DMS 273 (cell line): Measurements from ENCODE around the gene RAD51AP1.
"Not testable (repeated sequence)": the region's sequence is repeated elsewhere in the genome, so short reads cannot be mapped to it uniquely, and the experiment has no call there.

Experiments
- DNase-seq: peaks from one replicate; lab custom pipeline; 2025; ENCODE audit not compliant: unreplicated experiment; lab: John Stamatoyannopoulos, UW

Gene RAD51AP1, protein sequence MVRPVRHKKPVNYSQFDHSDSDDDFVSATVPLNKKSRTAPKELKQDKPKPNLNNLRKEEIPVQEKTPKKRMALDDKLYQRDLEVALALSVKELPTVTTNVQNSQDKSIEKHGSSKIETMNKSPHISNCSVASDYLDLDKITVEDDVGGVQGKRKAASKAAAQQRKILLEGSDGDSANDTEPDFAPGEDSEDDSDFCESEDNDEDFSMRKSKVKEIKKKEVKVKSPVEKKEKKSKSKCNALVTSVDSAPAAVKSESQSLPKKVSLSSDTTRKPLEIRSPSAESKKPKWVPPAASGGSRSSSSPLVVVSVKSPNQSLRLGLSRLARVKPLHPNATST

DNA sequence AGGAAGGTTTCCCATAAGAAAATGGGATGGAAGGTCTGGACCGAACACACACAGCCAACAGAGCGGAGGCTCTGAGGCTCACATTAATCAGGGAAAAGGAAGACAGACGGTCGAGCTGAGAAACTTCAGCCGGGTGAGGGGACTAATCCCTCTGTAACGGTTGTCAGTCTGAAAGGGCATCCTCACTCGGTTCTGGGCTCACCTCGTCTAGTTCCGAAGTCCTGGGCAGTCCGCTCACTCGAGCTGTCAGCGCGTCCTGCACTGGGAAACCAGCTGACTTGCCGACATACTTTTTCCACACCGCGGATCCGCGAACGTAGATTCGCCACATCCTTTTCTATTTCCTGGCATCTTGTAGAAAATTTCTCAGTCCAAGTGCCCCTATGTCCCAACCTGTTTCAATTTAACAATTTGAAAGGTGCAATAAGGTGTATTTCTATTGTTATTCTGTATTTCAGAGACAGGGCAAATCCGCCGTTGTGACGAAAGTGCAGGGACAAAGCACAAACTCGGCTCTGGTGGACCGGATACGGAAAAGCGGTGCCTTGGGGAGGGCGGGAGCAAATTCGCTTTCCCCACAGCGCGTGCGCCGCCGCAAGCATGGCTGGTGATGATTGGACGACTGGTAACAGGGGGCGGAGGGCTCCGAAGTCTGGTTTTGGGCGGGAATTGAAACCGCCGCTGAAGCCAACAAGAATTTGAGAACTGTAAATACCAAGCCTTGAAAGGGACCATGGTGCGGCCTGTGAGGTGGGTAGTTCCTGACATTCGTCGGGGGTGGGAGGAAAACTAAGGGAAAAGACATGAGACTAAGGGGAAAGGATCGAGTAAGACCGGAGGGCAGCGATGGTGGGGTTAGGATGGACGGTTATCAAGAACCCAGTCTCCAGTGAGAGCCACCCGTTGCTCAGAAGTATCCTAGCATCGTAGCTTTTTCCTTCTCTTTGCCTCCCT lies at the start of gene RAD51AP1:
RAD51AP1 (plus strand) TSS at position 684 of the 954 bp plus-strand sequence; CDS start at position 734, 50 bp downstream.
- DNase-seq: peak; percentile 95

- DNase-seq: no peak
Observed at GRCh38 chr12:4489556-4489955, 49.1 kb upstream of the RAD51AP1 start.

DNA sequence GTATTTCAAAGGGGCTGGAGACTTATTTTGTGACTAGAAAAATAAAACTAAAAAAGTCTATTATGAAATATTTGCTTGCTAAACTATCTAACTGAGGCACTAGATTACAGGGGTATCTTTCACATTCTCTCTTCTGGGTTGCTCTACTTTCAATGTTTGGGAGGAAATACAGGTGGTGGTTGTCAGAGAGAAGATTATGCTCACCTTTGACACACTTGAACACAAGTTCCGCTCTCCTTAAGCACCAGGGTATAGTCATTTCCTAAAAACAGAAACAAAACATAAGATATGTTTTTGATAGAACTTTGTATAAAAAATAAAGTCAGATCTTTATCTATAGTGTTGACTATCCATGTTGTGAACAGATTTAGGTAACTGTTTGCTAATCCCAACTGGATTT lies 47.7 kb upstream of the RAD51AP1 start:
- DNase-seq: no peak

- no peak for DNase-seq
Observed at GRCh38 chr12:4496145-4496838, 42.4 kb upstream of the RAD51AP1 start.

- no peak for DNase-seq
Observed at GRCh38 chr12:4499186-4499585, 39.5 kb upstream of the RAD51AP1 start.

- DNase-seq: no peak
Observed at GRCh38 chr12:4505376-4505986, 33.2 kb upstream of the RAD51AP1 start.

DNA sequence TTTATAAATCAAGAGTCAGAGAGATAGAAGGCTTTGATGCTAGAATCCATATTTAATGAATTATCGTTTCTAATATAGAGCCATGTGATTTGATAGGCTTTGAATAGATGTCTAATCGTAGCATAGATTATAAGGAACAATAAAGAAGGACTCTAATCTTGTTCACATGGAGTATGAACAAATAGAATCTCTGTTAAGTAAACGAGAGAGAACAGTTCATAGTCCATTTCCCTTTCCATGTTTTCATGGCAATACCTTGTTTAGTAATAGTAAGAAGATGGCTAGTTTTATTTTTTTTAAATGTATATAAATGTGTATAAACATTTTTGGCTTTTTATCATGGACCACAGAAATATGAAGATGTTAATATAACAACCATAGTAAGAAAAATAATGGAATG lies 32.3 kb upstream of the RAD51AP1 start:
- no peak for DNase-seq

DNA sequence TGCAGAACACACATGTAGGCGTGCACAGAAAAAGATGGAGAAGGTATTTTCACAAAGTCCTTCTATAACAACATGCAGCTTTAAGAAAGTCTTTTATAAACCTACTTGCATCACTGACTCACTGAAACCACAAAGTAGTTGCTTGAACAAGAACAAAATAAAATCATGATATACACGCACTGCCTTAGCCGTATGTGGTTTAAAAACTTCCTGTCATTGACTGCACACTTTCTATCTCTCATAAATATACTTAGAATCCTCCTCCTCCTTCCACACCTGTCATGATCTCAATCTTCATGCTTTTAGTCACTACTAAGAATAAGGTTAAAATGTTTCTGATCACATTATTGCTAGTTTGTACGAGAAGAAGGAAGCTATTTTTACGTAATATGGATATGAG lies 31.8 kb upstream of the RAD51AP1 start:
- no peak for DNase-seq

DNA sequence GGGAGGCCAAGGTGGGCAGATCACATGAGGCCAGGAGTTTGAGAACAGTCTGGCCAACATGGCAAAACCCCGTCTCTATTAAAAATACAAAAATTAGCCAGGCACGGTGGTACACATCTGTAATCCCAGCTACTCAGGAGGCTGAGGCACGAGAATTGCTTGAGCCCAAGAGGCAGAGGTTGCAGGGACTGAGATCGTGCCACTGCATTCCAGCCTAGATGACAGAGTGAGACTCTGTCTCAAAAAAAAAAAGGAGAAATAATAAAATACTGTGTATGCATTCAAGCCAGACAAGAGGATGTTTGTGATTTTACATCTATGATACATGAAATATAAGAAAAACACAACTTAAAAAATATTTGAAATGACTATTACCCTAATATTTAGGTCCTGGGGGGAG lies 30.2 kb upstream of the RAD51AP1 start:
- DNase-seq: not testable (repeated sequence)

GRCh38 chr12:4509269-4509668 lies 29.4 kb upstream of the RAD51AP1 start:
- not testable (repeated sequence) for DNase-seq

DNA sequence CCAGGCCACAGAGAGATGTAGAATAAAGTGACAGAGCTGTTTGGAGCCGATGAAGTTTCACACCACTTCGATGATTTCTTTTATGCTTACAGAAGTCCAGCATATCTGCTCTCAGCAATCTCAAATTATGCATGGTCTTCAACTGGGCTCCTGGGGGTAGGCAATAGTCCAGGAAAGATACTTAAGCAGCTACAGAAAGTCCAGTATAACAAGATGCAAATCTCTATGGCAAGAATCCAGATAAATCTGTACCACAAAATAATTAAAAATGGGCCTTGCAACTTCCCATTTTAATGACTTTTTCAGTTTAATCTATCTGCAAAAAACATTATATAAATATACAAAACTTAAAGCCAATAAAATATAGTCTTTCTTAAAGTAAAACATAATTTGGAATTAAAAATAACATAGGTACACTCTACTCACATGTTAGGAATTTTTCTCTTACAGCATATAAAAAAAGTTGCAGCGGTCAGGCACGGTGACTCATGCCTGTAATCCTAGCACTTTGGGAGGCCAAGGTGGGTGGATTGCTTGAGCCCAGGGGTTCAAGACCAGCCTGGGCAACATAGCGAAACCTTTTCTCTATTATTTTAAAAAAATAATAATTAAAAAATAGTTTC lies 20.5 kb upstream of the RAD51AP1 start:
- DNase-seq: no peak

GRCh38 chr12:4523443-4523842 lies 15.2 kb upstream of the RAD51AP1 start:
- not testable (repeated sequence) for DNase-seq

DNA sequence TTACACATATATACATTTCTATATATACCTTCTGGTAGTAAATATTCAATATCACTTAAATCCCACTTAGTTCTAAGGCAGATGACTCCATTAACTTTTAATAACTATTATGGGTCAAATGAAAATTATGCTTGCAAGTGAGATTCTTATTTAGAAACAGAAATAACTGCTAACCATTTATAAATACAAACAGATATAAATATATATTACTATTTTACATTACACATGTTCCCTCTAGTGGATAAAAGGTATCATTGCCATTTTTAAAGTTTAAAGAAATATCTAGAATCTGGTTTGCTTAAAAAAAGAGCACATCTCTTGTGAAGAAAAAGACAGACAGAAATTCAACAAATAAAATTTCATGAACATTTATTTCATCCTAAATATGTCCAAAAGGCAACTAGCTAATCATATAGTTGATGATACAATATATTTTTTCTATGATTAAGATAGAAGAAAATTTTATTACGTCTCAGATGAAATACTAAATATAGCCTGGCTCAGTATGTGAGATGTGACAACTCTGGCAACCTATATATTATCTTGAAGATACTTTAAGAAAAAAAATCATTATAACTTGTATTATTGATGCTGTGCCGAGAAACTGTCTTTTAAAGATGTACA lies 11.7 kb upstream of the RAD51AP1 start:
- DNase-seq: peak; percentile 3

DNA sequence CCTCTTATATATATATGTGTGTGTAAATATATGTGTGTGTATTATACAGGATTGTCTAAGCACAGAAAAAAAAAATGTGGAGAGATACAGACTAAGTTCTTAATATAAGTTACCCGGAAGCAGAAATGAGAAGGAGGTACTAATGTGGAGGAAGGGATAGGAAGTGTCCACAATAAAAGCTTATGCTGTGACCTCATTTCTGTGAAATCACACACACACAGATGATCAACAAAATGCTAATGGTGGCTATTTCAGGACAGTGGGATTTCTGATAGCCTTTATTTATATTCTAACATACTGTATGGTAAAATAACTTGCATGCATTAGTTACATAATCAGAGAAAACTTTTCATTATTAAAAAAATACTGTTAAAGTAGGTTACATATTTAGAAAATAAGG lies 8.5 kb upstream of the RAD51AP1 start:
- no peak for DNase-seq

- no peak for DNase-seq
Observed at GRCh38 chr12:4530982-4531586, 7.6 kb upstream of the RAD51AP1 start.

DNA sequence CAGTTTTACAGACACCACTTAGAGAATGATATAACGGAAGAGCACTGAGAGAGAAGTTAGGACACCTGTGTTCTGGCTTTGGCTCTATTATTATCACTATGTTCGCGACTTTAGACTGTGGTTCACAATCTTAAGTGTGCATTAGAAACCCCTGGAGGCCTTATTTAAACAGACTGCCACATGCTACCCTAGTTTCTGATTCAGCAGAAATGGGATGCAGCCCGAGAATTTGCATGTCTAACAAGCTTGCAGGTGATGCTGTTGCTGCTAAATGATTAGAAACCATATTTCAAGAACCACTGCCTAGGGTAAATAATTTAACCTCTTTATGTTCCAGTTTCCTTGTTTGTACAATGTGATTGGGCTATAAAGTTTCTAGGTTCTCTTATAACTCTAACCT lies 3.6 kb upstream of the RAD51AP1 start:
- DNase-seq: no peak

DNA sequence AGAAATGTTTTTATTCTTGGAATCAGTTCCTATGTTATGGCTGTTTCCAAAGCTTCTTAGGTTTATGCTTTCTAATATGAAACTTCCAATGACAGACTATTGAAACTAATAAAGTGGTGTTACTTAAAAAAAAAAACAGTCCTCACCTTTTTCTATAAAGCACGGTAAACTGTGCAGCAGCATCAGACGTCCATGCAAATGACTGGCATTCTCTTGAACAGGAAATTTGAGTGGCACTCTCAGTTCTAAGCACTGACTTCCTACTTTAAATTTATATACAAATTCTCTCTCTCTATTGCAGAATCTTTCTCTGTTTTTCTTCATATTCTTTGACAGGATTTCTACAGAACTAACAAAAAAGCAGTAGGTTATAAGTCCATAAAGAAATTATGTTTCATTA lies 2.8 kb upstream of the RAD51AP1 start:
- DNase-seq: no peak

DNA sequence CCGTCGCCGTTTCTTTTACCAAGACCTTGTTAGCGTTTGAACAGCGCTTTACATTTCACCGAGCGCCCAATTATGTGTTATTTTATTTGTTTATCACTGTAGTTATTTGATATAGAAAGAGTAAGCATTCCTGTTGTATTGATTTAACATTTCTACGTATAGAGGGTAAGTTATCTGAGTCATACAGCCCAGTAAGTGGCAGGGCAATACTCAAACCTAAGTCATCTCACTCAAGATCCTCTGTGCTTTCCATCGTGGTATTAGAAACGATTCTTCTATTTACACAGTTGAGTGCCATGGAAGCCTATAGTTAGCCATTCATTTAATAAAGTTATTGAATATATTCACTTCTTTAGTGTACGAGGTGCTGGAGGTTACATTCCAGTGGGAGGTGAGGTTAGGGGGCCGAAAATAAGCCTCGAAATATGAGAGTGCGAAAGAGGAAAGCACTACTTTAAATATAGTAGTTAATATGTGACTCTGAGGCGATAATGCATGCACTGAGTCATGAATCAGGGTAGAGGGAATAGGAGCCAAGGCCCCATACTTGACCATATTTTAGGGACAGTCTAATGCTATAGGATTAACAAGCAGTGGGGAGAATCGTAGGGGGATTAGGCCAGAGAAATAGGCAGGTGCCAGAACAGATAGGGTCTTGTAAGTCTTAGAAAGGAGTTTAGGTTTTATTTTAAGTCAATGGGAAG lies 629 bp downstream of the RAD51AP1 start:
- no peak for DNase-seq

GRCh38 chr12:4540170-4540569 lies 1.5 kb downstream of the RAD51AP1 start:
- no peak for DNase-seq
